Measurements from ENCODE around the gene SORCS3.
A peak's percentile ranks its signal among the peaks of the same experiment; 100 is the strongest.

Gene SORCS3

GRCh38 chr10:104622598-104623209 lies 18.4 kb upstream of the SORCS3 start:
- DNase-seq (ENCODE audit: low read depth in 1 of 2, low spot score in 1 of 2) = peak; percentile 5 to 18
- Histone ChIP-seq H3K27me3 (ENCODE audit: insufficient read depth, poor library complexity, severe bottlenecking) (peaks cover 4% of the 10 kb centered on the region), H3K4me3 (replicated peaks; ENCODE audit: insufficient read depth, low read length) (no peak overlapping the region), H3K27ac (replicated peaks) (no peak overlapping the region)
- TF ChIP-seq POLR2AphosphoS5 (IDR thresholded peaks at IDR 0.05; ENCODE audit: low read depth) (no peak), CTCF (IDR thresholded peaks at IDR 0.05; ENCODE audit: insufficient read depth, low read length) (peak; percentile 38), SPI1 (IDR thresholded peaks at IDR 0.05; ENCODE audit: borderline replicate concordance, low read depth) (no peak), REST (IDR thresholded peaks at IDR 0.05; ENCODE audit: insufficient replicate concordance, low read depth) (no peak), GABPA (IDR thresholded peaks at IDR 0.05; ENCODE audit: low read depth) (no peak)

- no peak for DNase-seq (ENCODE audit: low read depth in 1 of 2, low spot score in 1 of 2)
- H3K4me3 ChIP-seq (replicated peaks; ENCODE audit: insufficient read depth, low read length) = no peak overlapping the region
- peaks cover 6% of the 10 kb centered on the region for H3K27me3 ChIP-seq (ENCODE audit: insufficient read depth, poor library complexity, severe bottlenecking)
- TF ChIP-seq GABPA (IDR thresholded peaks at IDR 0.05; ENCODE audit: low read depth) = no peak
- TF ChIP-seq SPI1 (IDR thresholded peaks at IDR 0.05; ENCODE audit: borderline replicate concordance, low read depth) = no peak
- TF ChIP-seq CTCF (IDR thresholded peaks at IDR 0.05; ENCODE audit: insufficient read depth, low read length) = no peak
- TF ChIP-seq REST (IDR thresholded peaks at IDR 0.05; ENCODE audit: insufficient replicate concordance, low read depth) = no peak
- TF ChIP-seq POLR2AphosphoS5 (IDR thresholded peaks at IDR 0.05; ENCODE audit: low read depth) = no peak
- no peak overlapping the region for H3K27ac ChIP-seq (replicated peaks)
These were observed 10.4 kb upstream of the SORCS3 start for GRCh38 chr10:104630731-104631130.

- TF ChIP-seq POLR2AphosphoS5 (IDR thresholded peaks at IDR 0.05; ENCODE audit: low read depth) (no peak), CTCF (IDR thresholded peaks at IDR 0.05; ENCODE audit: insufficient read depth, low read length) (no peak), GABPA (IDR thresholded peaks at IDR 0.05; ENCODE audit: low read depth) (no peak), REST (IDR thresholded peaks at IDR 0.05; ENCODE audit: insufficient replicate concordance, low read depth) (no peak), SPI1 (IDR thresholded peaks at IDR 0.05; ENCODE audit: borderline replicate concordance, low read depth) (no peak)
- peaks cover 6% of the 10 kb centered on the region for H3K27me3 ChIP-seq (ENCODE audit: insufficient read depth, poor library complexity, severe bottlenecking)
- no peak overlapping the region for H3K27ac ChIP-seq (replicated peaks)
- H3K4me3 ChIP-seq (replicated peaks; ENCODE audit: insufficient read depth, low read length) = no peak overlapping the region
- no peak for DNase-seq (ENCODE audit: low read depth in 1 of 2, low spot score in 1 of 2)
These were observed 9.1 kb upstream of the SORCS3 start for GRCh38 chr10:104631946-104632345.

Measured in HL-60 (cell line).